Measurements from ENCODE around the gene GCLM.
"Not testable (repeated sequence)": the region's sequence is repeated elsewhere in the genome, so short reads cannot be mapped to it uniquely, and the experiment has no call there.

The GCLM gene, protein sequence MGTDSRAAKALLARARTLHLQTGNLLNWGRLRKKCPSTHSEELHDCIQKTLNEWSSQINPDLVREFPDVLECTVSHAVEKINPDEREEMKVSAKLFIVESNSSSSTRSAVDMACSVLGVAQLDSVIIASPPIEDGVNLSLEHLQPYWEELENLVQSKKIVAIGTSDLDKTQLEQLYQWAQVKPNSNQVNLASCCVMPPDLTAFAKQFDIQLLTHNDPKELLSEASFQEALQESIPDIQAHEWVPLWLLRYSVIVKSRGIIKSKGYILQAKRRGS

DNA sequence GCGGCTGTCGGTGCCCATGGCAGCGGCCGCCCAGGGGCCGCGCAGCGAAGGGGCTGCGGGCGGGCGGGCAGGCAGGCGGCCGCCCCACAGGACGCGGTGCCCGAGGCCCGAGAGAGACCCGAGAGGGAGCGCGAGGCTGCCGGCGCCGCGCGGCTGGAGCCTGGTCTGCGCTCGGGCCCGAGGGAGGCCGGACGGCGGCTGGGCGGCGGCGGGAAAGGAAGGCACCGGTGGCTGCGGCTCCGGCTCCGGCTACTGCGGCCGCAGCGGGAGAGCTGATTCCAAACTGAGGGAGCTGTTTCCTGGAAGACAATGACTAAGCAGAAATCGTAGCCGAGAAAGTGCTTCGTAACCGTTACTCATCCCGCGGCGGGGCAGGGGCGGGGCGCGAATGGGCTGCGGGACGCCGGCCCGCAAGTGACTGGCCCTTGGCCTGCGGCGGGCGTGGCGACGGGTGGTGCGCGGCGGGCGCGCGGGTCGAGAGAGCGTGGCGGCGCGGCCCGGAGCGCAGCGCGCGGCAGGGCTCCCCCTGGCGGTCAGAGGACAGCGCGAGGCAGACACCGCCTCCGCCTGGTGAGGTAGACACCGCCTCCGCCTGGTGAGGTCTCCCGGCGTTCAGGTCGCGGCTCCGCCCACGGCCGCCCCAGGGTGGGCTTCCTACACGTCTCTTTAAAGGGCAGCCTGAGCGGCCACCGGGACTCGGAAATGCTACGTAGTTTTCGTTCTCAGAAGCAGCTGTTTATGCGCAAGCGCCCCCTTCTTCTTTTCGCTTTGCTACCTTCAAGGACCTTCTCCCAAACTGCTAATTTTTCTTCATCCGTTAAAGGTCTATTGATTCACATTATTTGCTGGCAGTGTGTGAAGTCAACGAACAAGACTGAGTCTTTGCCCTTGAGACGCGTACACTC is at the start of gene GCLM:
Gene GCLM, minus strand, starts transcription at position 285 of the 905 bp plus-strand sequence. Its CDS starts 267 bp downstream, at position 18.
- DNase-seq (ENCODE audit: low read depth) = peak; percentile 83

DNA sequence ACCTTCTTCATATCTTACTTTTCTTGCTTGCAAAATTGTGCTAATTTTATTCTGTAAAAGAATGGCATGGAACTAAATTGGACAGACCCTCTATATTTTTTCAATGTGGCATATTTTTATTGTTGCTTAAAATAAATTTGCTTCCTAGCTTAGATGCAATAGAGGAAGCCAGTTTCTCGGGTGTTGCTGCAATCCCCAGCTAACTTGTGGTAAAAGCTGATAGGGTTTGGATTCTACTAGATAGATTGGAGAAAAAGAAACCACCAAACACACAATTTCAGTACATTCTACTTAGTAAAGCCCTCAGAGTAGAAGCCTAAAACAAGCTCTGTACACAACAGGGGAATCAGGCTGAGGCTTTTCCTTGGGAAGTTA is 49.5 kb upstream of the GCLM start:
- DNase-seq (ENCODE audit: low read depth) = no peak

DNA sequence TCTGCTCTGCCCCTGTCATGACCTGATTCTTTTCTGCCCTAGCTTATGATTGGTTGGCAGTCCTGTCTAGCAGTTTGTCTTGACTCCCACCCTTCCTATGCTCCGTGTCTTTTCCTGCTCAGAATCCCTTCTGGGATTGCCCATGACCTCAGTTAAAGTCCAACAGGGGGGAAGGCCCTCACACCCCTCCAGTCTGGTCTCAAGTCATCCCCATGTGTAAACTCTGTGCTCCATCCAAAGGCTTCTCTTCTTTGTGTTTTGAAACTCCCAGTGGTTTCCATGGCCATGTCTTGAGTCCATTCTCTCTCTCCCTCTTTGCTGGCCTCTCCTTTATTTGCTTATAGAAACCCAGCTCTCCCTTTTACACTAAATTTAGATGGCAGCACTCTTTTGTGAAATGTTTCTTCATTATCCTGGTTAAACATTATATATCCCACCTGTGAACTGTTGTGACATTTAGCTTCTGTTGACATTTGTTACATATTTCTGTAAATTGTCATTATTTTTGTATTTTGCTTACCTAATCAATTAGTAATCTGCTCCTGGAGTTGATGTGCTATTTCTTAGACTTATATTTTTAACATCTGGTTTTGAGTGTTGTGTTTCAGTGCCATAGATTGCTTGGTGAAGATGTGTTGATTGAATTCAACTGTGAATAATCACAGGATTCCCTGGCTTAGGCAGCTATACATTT is 48.9 kb upstream of the GCLM start:
- DNase-seq (ENCODE audit: low read depth) = no peak

DNA sequence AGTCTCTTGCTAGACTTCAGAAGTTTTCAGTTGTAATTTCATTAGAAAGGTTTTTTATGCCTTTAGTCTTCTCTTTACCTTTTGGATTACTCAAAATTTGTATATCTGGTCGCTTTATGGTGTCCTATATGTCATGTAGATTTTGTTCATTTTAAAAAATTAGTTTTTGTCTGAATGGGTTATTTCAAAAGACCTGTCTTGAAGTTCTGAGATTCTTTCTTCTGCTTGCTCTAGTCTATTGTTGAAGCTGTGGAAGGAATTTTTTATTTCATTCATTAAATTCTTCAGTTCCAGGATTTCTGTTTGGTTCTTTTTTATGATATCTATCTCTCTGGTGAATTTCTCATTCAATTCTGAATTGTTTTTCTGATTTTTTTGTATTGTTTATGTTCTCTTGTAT is 46.5 kb upstream of the GCLM start:
- DNase-seq (ENCODE audit: low read depth) = no peak

DNA sequence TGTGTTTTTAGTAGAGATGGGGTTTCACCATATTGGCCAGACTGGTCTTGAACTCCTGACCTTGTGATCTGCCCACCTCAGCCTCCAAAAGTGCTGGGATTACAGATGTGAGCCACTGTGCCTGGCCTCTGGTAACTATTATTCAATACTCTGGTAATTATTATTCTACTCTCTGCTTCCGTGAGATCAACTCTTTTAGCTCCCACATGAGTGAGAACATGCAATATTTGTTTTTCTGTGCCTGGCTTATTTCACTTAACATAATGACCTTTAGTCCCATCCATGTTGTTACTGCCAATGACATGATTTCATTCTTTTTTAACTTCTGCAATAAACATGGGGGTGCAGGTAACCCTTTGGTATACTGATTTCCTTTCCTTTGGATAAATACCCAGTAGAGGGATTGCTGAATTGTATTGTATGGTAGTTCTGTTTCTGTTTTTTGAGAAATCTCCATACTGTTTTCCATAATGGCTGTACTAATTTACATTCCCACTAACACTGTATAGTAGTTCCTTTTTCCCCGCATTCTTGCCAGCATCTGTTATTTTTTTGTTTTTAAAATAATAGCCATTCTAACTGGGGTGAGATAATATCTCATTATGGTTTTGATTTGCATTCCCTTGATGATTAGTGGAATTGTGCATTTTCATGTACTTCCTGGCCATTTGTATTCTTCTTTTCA is 37.9 kb upstream of the GCLM start:
- not testable (repeated sequence) for DNase-seq (ENCODE audit: low read depth)

DNA sequence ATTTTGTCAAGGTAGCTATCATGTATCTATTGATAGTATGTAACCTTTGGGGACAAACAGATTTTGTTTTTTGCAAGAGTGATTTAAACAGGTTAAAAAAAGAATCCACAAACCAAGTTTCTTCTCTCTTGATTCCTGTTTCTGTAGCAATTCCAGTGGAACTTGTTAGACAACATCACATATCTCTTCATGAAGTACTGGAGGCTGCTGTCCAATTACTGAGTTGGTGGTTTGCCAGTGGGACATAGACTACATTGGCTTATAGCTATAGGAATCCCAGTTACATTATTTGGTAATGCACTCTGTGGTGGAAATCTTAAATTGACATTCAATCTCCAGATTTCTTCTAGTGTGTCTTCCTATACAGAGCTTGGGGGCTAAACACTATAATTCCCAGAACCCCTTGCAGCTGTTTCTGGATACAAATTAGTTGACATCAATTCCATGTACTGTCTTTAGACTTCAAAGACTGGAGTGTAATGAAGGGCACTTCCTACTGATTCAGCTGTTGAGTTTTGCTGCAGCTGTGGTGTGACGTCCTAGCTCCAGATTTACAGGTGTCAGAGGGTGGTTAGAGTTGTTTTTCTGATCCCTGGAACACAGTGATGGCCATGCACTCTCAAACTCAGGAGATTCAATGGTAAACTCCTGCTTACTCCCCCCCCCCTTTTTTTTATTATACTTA is 29.4 kb upstream of the GCLM start:
- DNase-seq (ENCODE audit: low read depth) = no peak

DNA sequence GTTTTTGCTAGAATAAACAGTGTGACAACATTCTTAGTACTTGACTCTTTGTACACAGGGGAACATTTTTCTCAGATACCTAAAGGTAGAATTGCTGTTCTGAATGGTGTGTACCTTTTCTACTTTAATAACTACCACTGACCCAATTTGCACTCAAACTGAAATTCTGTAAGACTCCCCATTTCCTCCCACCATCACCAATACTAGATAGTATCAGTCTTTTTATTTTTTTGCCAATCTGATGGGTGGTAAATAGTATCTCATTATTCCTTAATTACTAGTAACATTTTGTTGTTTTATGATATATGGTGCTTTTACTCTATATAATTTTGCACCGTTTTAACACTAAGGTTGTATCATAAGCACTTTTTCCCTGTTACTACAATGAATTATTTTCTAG is 28.8 kb upstream of the GCLM start:
- no peak for DNase-seq (ENCODE audit: low read depth)

DNA sequence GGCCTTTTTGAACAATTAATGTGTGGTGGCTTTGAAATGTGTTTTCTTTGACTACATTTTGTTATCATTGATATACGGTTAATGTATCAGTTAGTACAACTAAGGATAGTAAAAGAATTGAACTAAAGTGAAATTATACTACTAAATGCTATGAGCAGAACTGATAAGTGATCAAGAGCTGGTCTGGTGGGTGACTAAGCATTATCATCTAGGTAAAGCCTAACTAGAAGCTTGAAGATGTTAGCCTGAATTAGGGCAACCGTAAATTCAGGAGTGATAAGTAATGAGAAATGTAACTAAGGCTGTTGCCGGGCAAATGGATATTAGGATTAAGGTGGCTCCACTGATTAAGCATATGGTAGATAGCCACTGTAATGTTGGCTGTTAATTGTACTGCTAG is 16.0 kb upstream of the GCLM start:
- DNase-seq (ENCODE audit: low read depth) = no peak

DNA sequence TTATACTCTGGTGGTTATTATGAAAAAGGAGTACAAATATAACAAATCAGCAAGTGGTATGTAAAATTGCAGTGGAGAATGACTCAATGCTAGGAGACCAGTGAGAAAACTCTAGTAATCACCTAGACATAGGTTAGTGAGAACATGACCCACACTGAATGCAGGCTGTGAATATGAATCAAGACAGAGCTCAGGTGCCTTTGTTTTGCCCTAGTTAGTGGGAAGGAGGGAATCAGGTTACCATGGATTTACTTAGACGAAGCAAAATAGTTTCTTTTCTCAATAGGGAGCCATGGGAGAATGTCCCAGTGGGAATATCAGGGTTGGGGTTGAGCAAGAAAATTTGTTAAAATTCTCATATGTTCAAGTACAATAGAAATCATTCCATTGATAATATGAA is 10.6 kb upstream of the GCLM start:
- DNase-seq (ENCODE audit: low read depth) = no peak

DNA sequence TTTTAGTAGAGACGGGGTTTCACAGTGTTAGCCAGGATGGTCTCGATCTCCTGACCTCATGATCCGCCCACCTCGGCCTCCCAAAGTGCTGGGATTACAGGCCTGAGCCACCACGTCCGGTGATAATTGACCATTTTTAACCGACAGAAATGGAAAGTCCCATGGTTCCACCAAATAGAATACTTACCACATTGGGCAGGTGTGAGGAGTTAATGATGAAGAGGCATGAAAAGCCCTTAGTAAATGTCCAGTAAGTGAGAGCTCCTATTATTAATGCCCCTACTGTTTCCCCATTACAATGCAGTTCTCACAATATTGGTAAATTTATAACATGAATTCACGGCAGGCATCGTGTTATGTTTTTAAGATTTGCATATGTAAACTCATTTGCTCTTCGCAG is 8.1 kb upstream of the GCLM start:
- no peak for DNase-seq (ENCODE audit: low read depth)

DNA sequence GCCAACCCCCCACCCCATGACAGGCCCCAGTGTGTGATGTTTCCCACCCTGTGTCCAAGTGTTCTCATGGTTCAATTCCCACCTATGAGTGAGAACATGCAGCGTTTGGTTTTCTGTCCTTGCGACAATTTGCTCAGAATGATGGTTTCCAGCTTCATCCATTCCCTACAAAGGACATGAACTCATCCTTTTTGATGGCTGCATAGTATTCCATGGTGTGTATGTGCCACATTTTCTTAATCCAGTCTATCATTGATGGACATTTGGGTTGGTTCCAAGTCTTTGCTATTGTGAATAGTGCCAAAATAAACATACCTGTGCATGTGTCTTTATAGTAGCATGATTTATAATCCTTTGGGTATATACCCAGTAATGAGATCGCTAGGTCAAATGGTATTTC is 1.6 kb upstream of the GCLM start:
- not testable (repeated sequence) for DNase-seq (ENCODE audit: low read depth)

DNA sequence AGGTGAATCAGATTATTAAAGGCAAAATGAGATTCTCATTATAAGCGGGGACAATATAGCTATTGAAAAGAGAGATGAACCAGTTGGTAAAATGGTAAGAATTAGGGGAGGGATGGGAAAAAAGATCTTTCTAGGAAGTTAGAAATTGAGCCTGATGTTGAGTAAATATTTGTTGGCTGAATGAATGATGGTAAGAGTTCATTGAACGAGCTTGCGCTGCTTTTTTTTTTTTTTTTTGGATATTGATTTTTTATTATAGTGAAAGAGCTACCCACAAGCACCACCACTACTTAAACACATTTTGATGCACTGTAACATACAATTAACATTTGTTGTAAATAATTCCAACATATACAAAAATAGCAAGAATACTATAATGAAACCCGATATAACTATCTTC is 1.1 kb upstream of the GCLM start:
- DNase-seq (ENCODE audit: low read depth) = no peak

DNA sequence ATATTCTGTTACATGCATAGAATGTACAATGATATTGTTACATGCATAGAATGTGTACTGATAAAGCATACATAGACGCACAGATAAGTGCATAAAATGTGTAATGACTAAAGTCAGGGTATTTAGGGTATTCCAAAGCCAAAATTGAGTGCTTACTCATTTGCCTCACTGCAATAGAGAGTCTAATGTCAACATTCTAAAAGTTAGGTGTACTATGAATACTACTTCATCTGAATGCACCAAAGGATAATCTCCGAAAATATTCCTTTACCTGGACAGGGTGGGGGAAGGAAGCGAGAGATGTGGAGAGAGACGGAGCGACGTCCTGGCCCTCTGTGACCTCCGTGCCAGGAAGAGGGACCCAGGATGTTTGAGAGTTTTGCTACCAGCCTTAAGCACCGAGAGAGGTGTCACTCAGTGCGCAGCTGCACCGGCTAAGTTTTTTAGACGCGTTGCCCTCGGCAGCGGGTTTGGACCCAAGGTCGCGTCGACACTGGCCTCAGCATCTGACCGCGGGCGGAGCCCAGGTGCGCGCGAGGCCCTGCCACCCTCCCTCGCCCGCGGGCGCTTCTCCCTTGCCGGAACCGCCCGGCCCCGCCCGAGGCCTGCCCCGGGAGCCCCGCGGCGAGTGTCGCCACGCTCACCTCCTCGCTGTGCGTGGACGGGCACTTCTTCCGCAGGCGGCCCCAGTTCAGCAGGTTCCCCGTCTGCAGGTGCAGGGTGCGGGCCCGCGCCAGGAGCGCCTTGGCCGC is 660 bp downstream of the GCLM start:
- DNase-seq (ENCODE audit: low read depth) = peak; percentile 30

DNA sequence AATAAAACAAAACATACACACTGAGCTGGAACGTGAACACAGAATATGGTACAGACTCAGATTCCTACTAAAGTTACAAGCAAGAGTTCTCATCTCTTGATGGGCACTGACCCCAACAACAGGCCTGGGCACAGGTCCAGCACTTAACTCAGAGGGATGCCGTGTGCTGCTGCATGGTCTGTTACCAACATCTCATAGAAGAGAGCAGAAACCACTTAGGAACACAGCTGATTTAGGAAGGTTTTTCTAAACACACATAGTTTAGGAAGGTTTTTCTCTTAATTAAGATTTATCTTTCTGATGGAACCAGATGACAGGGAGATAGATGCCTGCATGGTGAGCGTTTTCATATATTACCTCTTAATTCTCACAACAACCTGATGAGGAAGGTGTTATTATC is 1.5 kb downstream of the GCLM start:
- no peak for DNase-seq (ENCODE audit: low read depth)

DNA sequence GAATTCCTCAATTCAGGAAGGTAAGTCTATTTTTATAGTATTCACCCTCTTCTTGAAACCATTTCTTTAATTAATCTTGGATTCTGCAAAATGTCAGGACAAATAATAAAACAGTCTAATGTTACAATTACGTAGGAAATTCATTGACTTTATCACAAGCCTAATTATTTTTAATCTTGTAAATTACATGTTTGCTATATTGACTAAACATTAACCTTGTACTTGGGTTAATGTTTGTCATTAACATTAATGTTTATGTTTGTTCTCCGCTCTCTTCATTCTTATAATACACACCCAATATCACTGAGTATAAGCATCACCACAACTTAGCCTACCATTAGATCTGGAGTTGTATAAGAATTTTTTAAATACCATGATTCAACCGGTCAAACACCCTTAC is 2.8 kb downstream of the GCLM start:
- no peak for DNase-seq (ENCODE audit: low read depth)

DNA sequence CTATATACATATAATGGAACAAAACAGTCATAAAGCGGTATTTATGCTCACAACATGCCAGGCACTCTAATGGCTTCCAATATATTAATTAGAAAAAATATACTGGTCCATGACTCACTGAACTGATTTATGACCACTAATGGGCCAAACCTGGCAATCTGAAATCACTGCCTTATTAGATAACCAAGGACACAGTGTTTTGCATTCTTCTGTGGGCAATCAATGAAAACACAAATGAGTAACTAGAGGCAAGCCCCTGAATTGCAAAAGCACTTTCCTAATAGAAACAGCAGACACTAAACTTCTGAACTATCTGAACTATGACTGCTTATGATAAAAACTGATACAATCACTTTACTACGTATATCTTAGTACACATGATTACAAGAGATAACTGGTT is 3.5 kb downstream of the GCLM start:
- no peak for DNase-seq (ENCODE audit: low read depth)

DNA sequence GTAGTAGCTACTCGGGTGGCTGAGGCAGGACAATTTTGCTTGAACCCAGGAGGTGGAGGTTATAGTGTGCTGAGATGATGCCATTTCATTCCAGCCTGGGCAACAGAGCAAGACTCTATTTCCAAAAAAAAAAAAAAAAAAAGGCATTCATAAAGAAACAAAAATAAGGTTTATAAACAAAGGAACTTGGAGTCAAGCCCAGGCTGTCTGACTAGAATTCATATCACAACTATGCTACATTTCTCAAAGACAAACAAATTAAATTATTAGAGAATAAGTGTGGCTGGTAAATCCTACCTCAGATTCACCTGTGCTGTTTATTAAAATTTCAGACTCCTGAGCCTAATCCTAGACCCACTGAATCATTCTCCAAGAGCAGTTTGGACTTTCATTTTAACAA is 4.2 kb downstream of the GCLM start:
- no peak for DNase-seq (ENCODE audit: low read depth)

DNA sequence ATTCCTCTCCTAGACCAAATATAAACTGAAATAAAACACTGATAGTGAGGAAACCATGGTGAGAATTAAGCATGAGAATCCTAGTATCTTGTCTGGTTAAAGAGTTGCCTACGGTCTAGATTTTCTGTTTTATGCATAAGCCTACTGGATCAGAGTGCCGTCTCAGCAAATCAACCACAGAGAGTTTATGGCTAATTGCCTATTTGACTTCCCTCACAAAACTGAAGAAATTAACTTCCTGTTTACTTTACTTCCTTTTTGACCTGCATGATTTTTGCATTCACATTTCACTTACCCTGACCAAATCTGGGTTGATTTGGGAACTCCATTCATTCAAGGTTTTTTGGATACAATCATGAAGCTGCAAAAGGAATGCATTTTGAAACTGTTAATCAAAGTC is 5.0 kb downstream of the GCLM start:
- DNase-seq (ENCODE audit: low read depth) = no peak

DNA sequence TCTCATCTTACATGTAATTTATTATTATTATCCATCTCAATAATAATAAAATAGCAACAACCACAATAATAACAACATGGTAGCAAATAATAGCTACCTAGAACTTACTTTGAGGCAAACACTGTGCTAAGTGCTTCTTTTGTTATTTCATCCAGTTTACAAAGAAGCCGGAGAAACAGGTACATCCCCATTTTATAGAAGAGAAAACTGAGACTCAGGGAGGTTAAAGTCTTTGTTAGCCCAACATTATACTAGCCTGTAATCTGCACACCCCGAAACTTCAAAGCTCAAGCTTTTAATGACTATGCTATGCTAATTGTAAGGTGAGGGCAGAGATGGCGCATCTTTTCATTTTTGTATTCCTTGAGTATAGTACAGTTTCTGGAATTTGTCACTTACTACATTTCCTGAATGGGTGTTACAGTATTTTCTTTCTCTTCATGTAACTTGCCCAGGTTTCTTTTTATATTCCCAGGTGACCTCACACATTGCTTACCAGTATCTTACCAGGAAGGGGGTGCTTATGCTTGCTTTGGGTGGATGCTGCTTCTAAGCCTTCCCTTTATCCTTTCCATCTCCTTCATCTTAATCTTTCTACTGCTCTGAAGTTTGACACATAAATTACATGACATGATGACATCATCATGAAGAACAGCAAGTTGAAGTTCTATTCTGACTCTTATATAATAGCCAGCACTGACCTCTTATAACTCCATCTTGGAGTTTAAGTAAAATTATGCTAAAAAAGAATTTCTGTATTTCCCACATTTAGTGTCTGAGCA is 8.3 kb downstream of the GCLM start:
- no peak for DNase-seq (ENCODE audit: low read depth)

DNA sequence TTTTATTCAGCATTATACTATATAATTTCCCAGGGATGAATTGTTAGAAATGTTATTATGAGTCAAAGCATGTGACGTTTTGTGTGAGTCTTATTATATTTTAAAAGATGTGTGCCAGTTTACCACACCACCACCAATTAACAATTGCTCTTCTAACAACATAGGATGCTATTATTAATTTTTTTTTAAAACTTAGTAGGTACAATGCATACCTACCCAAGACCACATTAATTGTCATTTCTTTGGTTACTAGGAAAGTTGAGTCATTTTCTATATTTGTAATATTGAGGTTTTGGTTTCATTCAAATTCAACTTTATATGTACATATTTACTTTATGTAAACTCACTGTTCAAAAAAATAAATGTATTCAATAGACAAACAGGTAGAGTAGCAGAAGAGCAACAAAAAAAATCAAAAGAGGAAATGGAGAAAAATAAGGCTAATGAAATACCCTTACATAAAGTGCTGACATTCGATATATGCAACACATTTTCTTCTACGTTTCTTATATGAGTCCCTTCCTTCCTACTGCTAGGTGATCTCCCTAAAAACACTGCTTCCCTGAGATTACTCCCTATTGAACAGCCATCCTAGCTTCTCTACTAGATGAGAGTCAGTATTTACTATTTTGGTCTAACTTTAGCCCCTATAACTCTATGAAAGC is 9.6 kb downstream of the GCLM start:
- DNase-seq (ENCODE audit: low read depth) = no peak

Measured in T-helper 22 cell (primary cell).